HG03103 (cell line): ENCODE data around the gene CCDC3.
"Not testable (repeated sequence)": the region's sequence is repeated elsewhere in the genome, so short reads cannot be mapped to it uniquely, and the experiment has no call there.

Experiments used
- ATAC-seq: cut with Tn5 transposase; IDR thresholded peaks from one replicate; pipeline ENCODE4 v1.9.1; 2021; ENCODE audit warnings: low read depth; ENCODE audit not compliant: unreplicated experiment

The CCDC3 gene

GRCh38 chr10:13001887-13002212 lies 337 bp upstream of the CCDC3 start:
- no peak for ATAC-seq

DNA sequence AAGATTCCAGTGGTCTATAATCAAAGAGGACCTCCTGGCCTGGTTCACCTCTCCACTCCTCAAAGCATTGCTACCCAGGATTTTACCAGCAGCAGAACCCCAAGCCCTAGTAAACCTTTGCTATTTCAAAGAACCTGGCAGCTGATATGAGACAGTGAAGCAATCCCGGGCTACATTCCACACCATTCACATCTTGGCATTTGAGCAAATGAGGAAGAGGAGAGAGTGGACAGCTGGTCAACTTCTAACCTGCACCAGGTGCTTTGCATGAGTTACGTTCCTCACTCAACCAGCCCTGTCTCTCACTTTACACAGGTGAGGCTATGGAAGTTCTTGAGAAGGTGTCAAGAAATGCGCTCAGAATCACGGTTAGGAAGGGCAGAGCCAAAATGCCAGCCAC lies 1.1 kb downstream of the CCDC3 start:
- no peak for ATAC-seq

DNA sequence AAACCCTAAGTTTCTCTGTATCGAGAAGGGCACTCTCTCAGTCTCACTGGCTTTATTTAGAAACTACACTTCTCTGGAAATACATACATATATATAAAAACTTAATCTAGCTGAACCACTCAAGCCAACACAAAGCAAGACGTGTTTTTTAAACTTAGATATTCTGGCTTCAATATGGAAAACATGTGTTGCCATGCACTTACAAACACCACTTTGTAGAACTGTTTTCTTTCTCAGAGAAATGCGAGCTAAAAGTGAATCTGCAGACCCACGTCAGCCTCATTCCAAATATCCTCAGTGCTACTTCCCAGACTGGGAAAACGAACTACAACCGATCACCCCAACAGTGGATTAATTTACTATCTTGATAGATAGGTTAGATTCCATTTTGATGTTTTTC lies 1.7 kb downstream of the CCDC3 start:
- ATAC-seq, result no peak

DNA sequence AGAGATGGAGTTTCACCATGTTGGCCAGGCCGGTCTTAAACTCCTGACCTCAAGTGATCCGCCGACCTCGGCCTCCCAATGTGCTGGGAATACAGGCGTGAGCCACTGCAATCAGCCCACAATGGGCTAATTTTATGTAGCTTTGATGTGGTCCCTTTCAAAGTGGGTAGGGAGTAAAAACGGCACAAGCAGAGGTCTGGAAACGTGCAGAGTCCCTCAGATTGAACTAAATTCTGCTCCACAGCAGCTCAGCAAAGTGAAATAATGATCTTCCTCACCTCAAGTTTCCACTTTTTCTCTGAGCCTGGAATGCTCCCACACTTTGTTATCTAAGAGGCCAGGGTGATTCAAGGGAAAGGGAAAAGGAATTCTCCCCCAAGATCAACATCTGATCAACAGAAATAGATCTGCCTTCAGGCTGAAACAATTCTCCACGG lies 6.1 kb downstream of the CCDC3 start:
- no peak for ATAC-seq

DNA sequence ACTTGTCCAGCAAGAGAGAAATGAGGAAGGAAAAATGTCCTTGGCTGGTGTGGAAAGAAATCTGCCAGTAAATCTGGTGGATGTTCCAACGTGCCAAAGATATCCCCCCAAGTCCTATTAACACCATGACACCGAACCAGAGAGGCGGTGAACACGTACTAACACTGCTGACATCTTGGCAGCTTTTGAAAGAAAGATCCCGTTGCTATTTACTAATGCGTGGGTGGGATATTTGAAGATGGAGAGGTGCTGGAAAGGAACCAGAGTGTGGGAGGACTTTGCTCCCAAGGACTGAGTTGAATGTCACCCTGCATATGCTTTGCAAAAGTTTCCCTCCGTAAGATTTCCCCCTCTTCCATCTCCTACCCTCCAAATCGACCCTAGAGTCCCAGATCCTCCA lies 7.9 kb downstream of the CCDC3 start:
- ATAC-seq, result no peak

DNA sequence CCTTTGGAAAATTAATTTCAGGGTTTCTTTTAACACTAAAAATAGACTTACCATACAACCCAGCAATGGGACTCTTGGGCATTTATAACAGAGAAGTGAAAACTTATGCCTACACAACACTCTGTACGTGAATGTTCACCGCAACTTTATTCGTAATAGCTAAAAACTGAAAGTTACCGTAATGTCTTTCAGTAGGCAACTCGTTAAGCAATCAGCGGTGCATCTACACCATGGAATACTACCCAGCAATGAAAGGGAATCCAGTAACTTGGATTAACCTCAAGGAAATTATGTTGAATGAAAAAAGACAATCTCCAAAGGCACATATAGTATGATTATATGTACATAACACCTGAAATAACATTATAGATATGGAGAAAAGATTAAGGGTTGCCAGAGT lies 16.2 kb downstream of the CCDC3 start:
- no peak for ATAC-seq

DNA sequence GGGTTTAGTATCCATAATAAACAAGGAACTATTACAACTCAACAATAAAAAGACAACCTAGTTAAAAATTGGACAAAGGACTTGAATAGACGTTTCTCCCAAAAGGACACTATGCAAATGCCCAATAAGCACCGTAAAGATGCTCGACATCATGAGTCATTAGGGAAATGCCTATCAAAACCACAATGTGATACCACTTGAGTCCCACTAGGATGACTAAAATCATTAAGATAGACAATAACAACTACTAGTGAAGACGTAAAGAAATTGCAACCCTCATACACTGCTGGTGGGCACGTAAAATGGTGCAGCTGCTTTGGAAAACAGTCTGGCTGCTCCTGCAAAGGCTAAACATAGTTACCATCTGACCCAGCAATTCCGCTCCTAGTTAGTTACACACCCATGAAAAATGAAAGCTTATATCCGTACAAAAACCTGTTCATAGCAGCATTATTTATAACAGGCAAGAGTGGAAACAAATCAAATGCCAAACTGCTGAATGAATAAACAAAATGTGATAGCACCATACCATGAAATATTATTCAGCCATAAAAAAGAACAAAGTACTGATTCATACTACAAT lies 17.3 kb downstream of the CCDC3 start:
- no peak for ATAC-seq

GRCh38 chr10:12983568-12983967 lies 17.9 kb downstream of the CCDC3 start:
- ATAC-seq, result not testable (repeated sequence)

GRCh38 chr10:12981570-12981969 lies 19.9 kb downstream of the CCDC3 start:
- no peak for ATAC-seq

GRCh38 chr10:12980713-12981306 lies 20.7 kb downstream of the CCDC3 start:
- no peak for ATAC-seq

- no peak for ATAC-seq
Observed at GRCh38 chr10:12980102-12980661, 21.3 kb downstream of the CCDC3 start.

DNA sequence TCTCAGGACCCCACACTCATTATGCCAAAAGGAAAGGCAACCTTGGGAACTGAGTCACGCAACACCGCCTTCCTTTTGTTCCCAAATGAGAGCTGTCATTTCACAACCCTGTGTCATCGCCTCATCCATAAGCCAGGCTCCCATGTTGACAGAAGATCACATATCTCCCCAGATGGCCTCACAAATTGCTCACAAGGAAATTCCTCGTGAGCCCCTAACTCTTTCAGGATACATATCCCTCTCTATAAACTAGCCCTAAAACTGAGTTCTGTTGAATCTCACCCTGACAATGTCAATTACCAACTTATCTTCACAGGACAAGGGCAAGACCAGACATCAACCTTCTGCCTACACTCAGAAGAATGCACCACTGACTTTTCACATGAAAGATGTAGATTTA lies 22.6 kb downstream of the CCDC3 start:
- no peak for ATAC-seq

DNA sequence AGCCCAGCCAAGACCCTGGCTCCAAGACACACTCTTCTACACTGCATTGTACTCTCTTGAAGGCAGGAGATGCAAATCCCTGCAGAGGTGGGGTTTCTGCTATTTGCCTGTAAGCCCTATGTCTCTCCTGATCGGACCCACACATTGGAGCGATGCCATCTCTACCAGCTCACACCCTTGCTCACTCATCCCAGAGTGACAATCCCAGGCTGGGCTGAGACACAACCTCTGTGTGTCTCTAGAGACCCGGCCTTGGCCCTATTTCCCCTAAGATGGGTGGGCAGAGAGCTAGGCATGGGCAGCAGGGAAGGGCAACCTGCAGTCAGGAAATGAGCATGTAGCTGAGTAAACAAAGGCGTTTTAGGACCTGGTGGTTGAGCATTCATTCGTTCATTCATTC lies 25.6 kb downstream of the CCDC3 start:
- ATAC-seq, result no peak

- ATAC-seq, result no peak
Observed at GRCh38 chr10:12975266-12975665, 26.2 kb downstream of the CCDC3 start.

DNA sequence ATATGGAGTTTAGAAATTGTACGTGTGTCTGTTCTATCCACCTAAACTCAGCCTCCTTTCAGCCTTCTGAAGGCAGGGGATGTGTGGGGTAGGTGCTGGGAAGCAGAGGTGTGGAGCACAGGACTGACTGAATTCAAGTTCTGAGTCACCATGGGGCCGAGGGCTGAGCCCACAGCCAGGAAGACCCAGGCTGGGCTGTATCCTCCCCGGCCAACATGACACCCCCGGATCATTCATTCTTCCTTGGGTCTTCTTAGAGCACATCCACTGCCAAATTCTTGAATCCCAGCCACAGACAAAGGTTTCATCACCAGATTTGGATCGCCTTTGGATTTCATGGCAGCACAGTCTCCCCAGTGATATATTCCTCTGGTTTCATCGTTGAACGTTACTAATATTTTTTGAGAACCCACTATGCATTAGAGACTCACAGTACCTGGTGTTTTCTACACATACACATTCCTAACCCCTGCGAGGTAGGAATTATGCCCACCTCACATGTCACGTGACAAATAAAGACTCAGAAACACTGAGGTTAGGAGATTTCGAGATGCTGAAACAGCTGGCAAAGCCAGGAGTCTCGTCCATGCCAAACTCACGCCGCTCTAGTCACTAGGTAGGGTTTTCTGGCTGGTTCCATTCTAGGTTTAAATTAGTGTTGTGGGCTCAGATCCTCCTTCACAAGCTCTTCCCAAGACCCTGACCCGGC lies 26.9 kb downstream of the CCDC3 start:
- no peak for ATAC-seq

- ATAC-seq, result no peak
Observed at GRCh38 chr10:12974078-12974477, 27.4 kb downstream of the CCDC3 start.

DNA sequence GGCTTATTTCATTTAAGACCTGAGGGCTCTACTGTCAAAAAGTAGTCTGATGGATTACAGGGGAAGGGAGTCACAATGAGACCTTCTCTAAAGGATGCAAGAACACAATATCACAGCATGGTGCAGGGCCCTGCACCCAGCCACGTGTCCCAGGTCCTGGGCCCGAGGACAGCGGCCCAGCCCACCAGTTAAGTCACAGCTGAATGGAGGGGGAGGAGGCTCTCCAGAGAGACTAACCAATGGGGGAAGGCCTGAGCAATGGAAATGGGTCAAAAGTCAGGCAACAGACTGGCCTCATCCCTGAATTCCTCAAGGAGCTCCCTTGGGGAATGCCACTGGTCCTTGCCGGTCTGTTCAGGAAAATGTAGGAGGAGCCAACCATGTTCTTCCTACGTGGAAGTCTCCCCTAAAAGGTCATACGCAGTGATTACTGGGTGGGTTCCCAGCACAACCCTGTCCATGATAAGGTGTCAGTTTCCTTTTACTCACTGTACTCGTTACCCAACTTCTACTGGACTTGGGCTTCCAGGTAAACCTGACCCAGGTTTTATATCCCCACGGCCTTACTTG lies 28.3 kb downstream of the CCDC3 start:
- ATAC-seq, result no peak

GRCh38 chr10:12972146-12972545 lies 29.4 kb downstream of the CCDC3 start:
- no peak for ATAC-seq

- no peak for ATAC-seq
Observed at GRCh38 chr10:12971001-12971788, 30.3 kb downstream of the CCDC3 start.

- no peak for ATAC-seq
Observed at GRCh38 chr10:12969951-12970350, 31.6 kb downstream of the CCDC3 start.

GRCh38 chr10:12966067-12966466 lies 35.4 kb downstream of the CCDC3 start:
- no peak for ATAC-seq
